Stimulated activated CD8-positive, alpha-beta memory T cell treated with anti-CD3 and anti-CD28 coated beads, Interleukin-4, amount 100 ng/mL, for 4 hours (primary cell): ENCODE data around the gene ZNF24.

Source experiments
- DNase-seq, 2 donors: peaks; one replicate each; pipeline ENCODE4 v3.0.0-alpha.2; 2020; ENCODE audit warnings: low read depth in 2 of 2, low spot score in 1 of 2

ZNF24 gene

GRCh38 chr18:35343936-35344735 is at the start of gene ZNF24:
Gene ZNF24 (minus strand): TSS chr18:35344420. CDS start chr18:35340650, 3,770 bp downstream.
- DNase-seq, result peak; percentile 81 to 86

GRCh38 chr18:35393716-35394115 is 49.5 kb upstream of the ZNF24 start:
- DNase-seq, result no peak

GRCh38 chr18:35392375-35392774 is 48.2 kb upstream of the ZNF24 start:
- no peak for DNase-seq

GRCh38 chr18:35390951-35391700 is 46.9 kb upstream of the ZNF24 start:
- DNase-seq, result no peak

- no peak for DNase-seq
Observed at GRCh38 chr18:35389095-35389618, 44.9 kb upstream of the ZNF24 start.

- DNase-seq, result no peak
Observed at GRCh38 chr18:35387152-35387571, 42.9 kb upstream of the ZNF24 start.

GRCh38 chr18:35386600-35387100 is 42.4 kb upstream of the ZNF24 start:
- peak; percentile 23 to 26 for DNase-seq

- DNase-seq, result no peak
Observed at GRCh38 chr18:35383136-35383535, 38.9 kb upstream of the ZNF24 start.

- no peak for DNase-seq
Observed at GRCh38 chr18:35379421-35379820, 35.2 kb upstream of the ZNF24 start.

- DNase-seq, result no peak
Observed at GRCh38 chr18:35378574-35378896, 34.3 kb upstream of the ZNF24 start.

GRCh38 chr18:35377875-35378573 is 33.8 kb upstream of the ZNF24 start:
- DNase-seq, result no peak

GRCh38 chr18:35376742-35377695 is 32.8 kb upstream of the ZNF24 start, which contains the start of gene ZNF396:
Gene ZNF396 (minus strand): TSS chr18:35377337. CDS start chr18:35374292, 3,045 bp downstream.
- DNase-seq, result peak; percentile 30 to 49

- no peak for DNase-seq
Observed at GRCh38 chr18:35376393-35376741, 32.1 kb upstream of the ZNF24 start.

GRCh38 chr18:35374708-35375107 is 30.5 kb upstream of the ZNF24 start:
- DNase-seq, result no peak

- DNase-seq, result no peak
Observed at GRCh38 chr18:35371412-35372195, 27.4 kb upstream of the ZNF24 start.

- DNase-seq, result no peak
Observed at GRCh38 chr18:35369126-35369525, 24.9 kb upstream of the ZNF24 start.

- DNase-seq, result no peak
Observed at GRCh38 chr18:35368595-35368994, 24.4 kb upstream of the ZNF24 start.

GRCh38 chr18:35362531-35362930 is 18.3 kb upstream of the ZNF24 start:
- no peak for DNase-seq

- no peak for DNase-seq
Observed at GRCh38 chr18:35361570-35362321, 17.5 kb upstream of the ZNF24 start.
